ENCODE results near the gene DCAF5. TPM values are rescaled to one million over a fixed set of nuclear protein-coding genes. Genes with fewer than 3 reads are reported as not detected.
"Not testable (repeated sequence)": the region's sequence is repeated elsewhere in the genome, so short reads cannot be mapped to it uniquely, and the experiment has no call there.

Gene DCAF5
- total RNA-seq, 4 donors from 2014 or later = 25.1 to 70.3 (median 42.7) TPM

- TF ChIP-seq POLR2A (IDR thresholded peaks at IDR 0.05) (no peak), POLR2AphosphoS5 (IDR thresholded peaks at IDR 0.05) (no peak), EP300 (IDR thresholded peaks at IDR 0.05; ENCODE audit: low read depth) (no peak), CTCF (IDR thresholded peaks at IDR 0.05) (no peak)
Measured at GRCh38 chr14:69190191-69190590, 37.3 kb upstream of the DCAF5 start.

GRCh38 chr14:69183735-69184134 is 30.8 kb upstream of the DCAF5 start:
- DNase-seq = no peak
- no peak overlapping the region for H3K4me3 ChIP-seq
- H3K27me3 ChIP-seq = no peaks in the 10 kb centered on the region
- 49 to 80% methylated on average over 4 of the region's 4 CpGs for WGBS, 2 donors (ENCODE audit: low coverage in 1 of 2)
- no peaks in the 10 kb centered on the region for H3K4me1 ChIP-seq
- intact Hi-C loops (cut with DNase I; ENCODE audit: low total_unique reads) (no loop called here), in situ Hi-C loops (cut with MboI; ENCODE audit: low pct_ligation_motif_present in 1 of 4, low pct_unique_long_range_greater_than_20kb in 1 of 4, low sequenced_read_pairs in 3 of 4) (no loop called here)
- no peaks in the 10 kb centered on the region for H3K9me3 ChIP-seq
- H3K27ac ChIP-seq = no peak overlapping the region
- no peak for TF ChIP-seq EP300 (IDR thresholded peaks at IDR 0.05; ENCODE audit: low read depth)
- TF ChIP-seq CTCF (IDR thresholded peaks at IDR 0.05) = no peak
- TF ChIP-seq POLR2AphosphoS5 (IDR thresholded peaks at IDR 0.05) = no peak
- no peak for TF ChIP-seq POLR2A (IDR thresholded peaks at IDR 0.05)
- no peaks in the 10 kb centered on the region for H3K36me3 ChIP-seq

More at GRCh38 chr14:69190191-69190590, 37.3 kb upstream of the DCAF5 start:
- no peak for DNase-seq
- no peaks in the 10 kb centered on the region for H3K9me3 ChIP-seq
- peaks cover 0 to 11% (median 5%) of the 10 kb centered on the region in 4 donors for H3K4me1 ChIP-seq
- in situ Hi-C loops (cut with MboI; ENCODE audit: low pct_ligation_motif_present in 1 of 4, low pct_unique_long_range_greater_than_20kb in 1 of 4, low sequenced_read_pairs in 3 of 4) = no loop called here
- no peak overlapping the region for H3K4me3 ChIP-seq
- intact Hi-C loops (cut with DNase I; ENCODE audit: low total_unique reads) = no loop called here
- 82 to 91% methylated on average over 2 of the region's 2 CpGs for WGBS, 2 donors (ENCODE audit: low coverage in 1 of 2)
- no peak overlapping the region for H3K27ac ChIP-seq
- H3K27me3 ChIP-seq = no peaks in the 10 kb centered on the region
- H3K36me3 ChIP-seq = no peaks in the 10 kb centered on the region

- H3K4me3 ChIP-seq; H3K27me3 ChIP-seq; H3K9me3 ChIP-seq; DNase-seq; in situ Hi-C loops (cut with MboI; ENCODE audit: low pct_ligation_motif_present in 1 of 4, low pct_unique_long_range_greater_than_20kb in 1 of 4, low sequenced_read_pairs in 3 of 4); H3K36me3 ChIP-seq; H3K4me1 ChIP-seq; H3K27ac ChIP-seq; intact Hi-C loops (cut with DNase I; ENCODE audit: low total_unique reads): not testable (repeated sequence)
- WGBS, 2 donors (ENCODE audit: low coverage in 1 of 2) = 100% methylated on average over 1 of the region's 1 CpG
Measured at GRCh38 chr14:69182580-69182979, 29.7 kb upstream of the DCAF5 start.

GRCh38 chr14:69181491-69181890 is 28.6 kb upstream of the DCAF5 start:
- Histone ChIP-seq H3K36me3 (no peaks in the 10 kb centered on the region), H3K27me3 (no peaks in the 10 kb centered on the region), H3K27ac (no peak overlapping the region), H3K9me3 (no peaks in the 10 kb centered on the region), H3K4me3 (no peak overlapping the region), H3K4me1 (no peaks in the 10 kb centered on the region)
- TF ChIP-seq POLR2AphosphoS5 (IDR thresholded peaks at IDR 0.05) (no peak), CTCF (IDR thresholded peaks at IDR 0.05) (no peak), POLR2A (IDR thresholded peaks at IDR 0.05) (no peak), EP300 (IDR thresholded peaks at IDR 0.05; ENCODE audit: low read depth) (no peak)
- in situ Hi-C loops (cut with MboI; ENCODE audit: low pct_ligation_motif_present in 1 of 4, low pct_unique_long_range_greater_than_20kb in 1 of 4, low sequenced_read_pairs in 3 of 4) = no loop called here
- intact Hi-C loops (cut with DNase I; ENCODE audit: low total_unique reads) = no loop called here
- no peak for DNase-seq

GRCh38 chr14:69175130-69175529 is 22.2 kb upstream of the DCAF5 start:
- TF ChIP-seq EP300 (IDR thresholded peaks at IDR 0.05; ENCODE audit: low read depth) = no peak
- no peak for TF ChIP-seq POLR2AphosphoS5 (IDR thresholded peaks at IDR 0.05)
- TF ChIP-seq CTCF (IDR thresholded peaks at IDR 0.05) = no peak
- no peak for TF ChIP-seq POLR2A (IDR thresholded peaks at IDR 0.05)
- in situ Hi-C loops (cut with MboI; ENCODE audit: low pct_ligation_motif_present in 1 of 4, low pct_unique_long_range_greater_than_20kb in 1 of 4, low sequenced_read_pairs in 3 of 4) (no loop called here), intact Hi-C loops (cut with DNase I; ENCODE audit: low total_unique reads) (no loop called here)
- H3K4me1 ChIP-seq = no peaks in the 10 kb centered on the region
- H3K27ac ChIP-seq = no peak overlapping the region
- no peak for DNase-seq
- H3K4me3 ChIP-seq = no peak overlapping the region
- no peaks in the 10 kb centered on the region for H3K27me3 ChIP-seq
- no peaks in the 10 kb centered on the region for H3K9me3 ChIP-seq
- no peaks in the 10 kb centered on the region for H3K36me3 ChIP-seq

Measured in transverse colon (tissue), 4 donors.